RWPE2 (cell line): Measurements from ENCODE around the gene ZNF423.

Experiments used
- ATAC-seq: fragments of 200-7000 bp; cut with Tn5 transposase; 3 replicates; pipeline ENCODE4 v1.9.1; 2021; ENCODE audit warnings: low read depth
- DNase-seq: peaks from one replicate; pipeline ENCODE4 v3.0.0-alpha.2; 2020; ENCODE audit warnings: low spot score
- H3K27ac ChIP-seq: fragments of 450-650 bp; 2 replicates; pipeline ENCODE4 v1.5.1; 2017; ENCODE audit warnings: mild to moderate bottlenecking; ENCODE audit not compliant: poor library complexity, severe bottlenecking
- H3K27me3 ChIP-seq: fragments of 250-450 bp; sonication (Bioruptor Pico); 2 replicates; pipeline ENCODE4 v1.5.1; 2021; ENCODE audit warnings: mild to moderate bottlenecking, moderate library complexity; ENCODE audit not compliant: insufficient read depth, poor library complexity, severe bottlenecking
- H3K36me3 ChIP-seq: fragments of 250-450 bp; sonication (Bioruptor Pico); 2 replicates; pipeline ENCODE4 v1.5.1; 2020; ENCODE audit warnings: low read depth, mild to moderate bottlenecking, moderate library complexity
- H3K4me1 ChIP-seq: fragments of 250-450 bp; sonication (Bioruptor Pico); 2 replicates; pipeline ENCODE4 v1.5.1; 2021; ENCODE audit warnings: mild to moderate bottlenecking, moderate library complexity; ENCODE audit not compliant: insufficient read depth, poor library complexity, severe bottlenecking
- H3K4me3 ChIP-seq: fragments of 250-450 bp; sonication (Bioruptor Pico); 2 replicates; pipeline ENCODE4 v1.5.1; 2021; ENCODE audit warnings: mild to moderate bottlenecking, moderate library complexity; ENCODE audit not compliant: severe bottlenecking
- H3K9me3 ChIP-seq: fragments of 250-450 bp; sonication (Bioruptor Pico); 2 replicates; pipeline ENCODE4 v1.5.1; 2021; ENCODE audit warnings: mild to moderate bottlenecking, moderate library complexity; ENCODE audit not compliant: severe bottlenecking
- TF ChIP-seq, protein P1 (sequence below): fragments of 450-650 bp; IDR thresholded peaks from one replicate; pipeline ENCODE4 v1.5.1; 2017; ENCODE audit warnings: mild to moderate bottlenecking, moderate library complexity; ENCODE audit not compliant: poor library complexity, severe bottlenecking

The ZNF423 gene

DNA sequence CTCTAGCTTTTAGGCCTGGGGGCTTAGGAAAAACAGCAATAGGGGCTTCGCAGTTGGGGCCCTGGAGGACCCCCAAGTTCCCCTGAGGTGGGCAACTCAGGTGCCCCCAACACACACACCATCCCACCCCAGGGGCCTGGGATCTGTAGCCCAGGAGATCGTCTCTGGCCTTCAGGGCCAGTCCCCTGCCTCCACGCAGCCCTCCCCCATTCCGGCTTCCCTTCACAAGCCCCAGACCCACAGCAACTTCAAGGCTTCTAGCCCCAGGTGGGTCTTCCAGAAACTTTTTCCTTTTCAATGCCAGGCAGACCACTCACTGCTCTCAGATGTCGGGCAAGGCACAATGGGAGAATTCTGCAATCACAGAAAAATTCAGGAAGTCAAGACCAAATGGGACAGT, 402.9 kb downstream of the ZNF423 start:
- Histone ChIP-seq H3K9me3 (no peaks in the 10 kb centered on the region), H3K27me3 (peaks cover 15% of the 10 kb centered on the region), H3K27ac (no peak overlapping the region), H3K36me3 (no peaks in the 10 kb centered on the region), H3K4me3 (no peak overlapping the region), H3K4me1 (no peaks in the 10 kb centered on the region)
- ATAC-seq (no peak), DNase-seq (peak; percentile 30)
- TF ChIP-seq, protein P1, sequence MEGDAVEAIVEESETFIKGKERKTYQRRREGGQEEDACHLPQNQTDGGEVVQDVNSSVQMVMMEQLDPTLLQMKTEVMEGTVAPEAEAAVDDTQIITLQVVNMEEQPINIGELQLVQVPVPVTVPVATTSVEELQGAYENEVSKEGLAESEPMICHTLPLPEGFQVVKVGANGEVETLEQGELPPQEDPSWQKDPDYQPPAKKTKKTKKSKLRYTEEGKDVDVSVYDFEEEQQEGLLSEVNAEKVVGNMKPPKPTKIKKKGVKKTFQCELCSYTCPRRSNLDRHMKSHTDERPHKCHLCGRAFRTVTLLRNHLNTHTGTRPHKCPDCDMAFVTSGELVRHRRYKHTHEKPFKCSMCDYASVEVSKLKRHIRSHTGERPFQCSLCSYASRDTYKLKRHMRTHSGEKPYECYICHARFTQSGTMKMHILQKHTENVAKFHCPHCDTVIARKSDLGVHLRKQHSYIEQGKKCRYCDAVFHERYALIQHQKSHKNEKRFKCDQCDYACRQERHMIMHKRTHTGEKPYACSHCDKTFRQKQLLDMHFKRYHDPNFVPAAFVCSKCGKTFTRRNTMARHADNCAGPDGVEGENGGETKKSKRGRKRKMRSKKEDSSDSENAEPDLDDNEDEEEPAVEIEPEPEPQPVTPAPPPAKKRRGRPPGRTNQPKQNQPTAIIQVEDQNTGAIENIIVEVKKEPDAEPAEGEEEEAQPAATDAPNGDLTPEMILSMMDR = no peak

DNA sequence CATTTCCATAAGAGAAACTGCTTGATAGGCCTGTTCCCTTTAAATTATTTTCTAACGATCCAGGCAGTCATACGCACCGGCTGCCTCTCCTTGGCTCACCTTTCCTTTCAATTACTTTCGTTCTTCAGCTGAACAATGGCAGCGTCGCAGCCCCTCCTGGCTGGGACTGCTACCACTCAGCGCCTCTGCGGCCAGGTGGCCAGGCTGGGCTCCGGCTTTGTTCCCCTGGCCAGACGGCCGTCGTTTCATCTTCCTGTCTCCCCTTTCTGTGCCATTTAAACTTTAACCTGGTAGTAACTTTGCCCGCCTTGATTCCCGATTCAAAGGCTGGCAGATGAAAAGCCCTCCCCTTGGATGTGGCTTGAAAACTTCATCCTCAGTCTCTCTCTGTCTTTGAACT, 403.3 kb downstream of the ZNF423 start:
- H3K9me3 ChIP-seq = no peaks in the 10 kb centered on the region
- H3K27me3 ChIP-seq = peaks cover 15% of the 10 kb centered on the region
- H3K4me1 ChIP-seq = no peaks in the 10 kb centered on the region
- H3K36me3 ChIP-seq = no peaks in the 10 kb centered on the region
- TF ChIP-seq, protein P1 = no peak
- H3K27ac ChIP-seq = no peak overlapping the region
- 0 out of 3 replicates have a peak, but pooled peaks have one; percentile 45 for ATAC-seq
- DNase-seq = peak; percentile 22
- no peak overlapping the region for H3K4me3 ChIP-seq

DNA sequence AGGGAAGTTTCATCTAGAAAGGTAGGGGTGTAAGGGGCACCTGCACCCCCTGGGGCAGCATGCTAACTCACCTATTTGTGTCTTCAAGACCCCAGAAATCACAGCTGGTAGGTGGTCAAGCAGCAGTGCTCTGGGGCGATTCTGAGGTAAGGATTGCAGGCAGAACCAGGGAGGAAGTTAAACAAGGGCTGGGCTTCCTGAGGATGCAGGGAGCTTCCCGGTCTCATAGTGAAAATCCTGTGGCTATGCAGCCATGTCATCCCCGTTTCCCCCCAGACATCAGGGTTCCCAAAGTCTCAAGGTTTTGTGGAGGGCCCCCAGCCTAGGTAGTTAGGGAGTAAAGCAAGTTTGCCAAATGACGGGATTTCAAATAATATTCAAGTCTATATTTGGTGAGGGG, 403.8 kb downstream of the ZNF423 start:
- H3K4me1 ChIP-seq = no peaks in the 10 kb centered on the region
- ATAC-seq = no peak
- DNase-seq = peak; percentile 7
- no peaks in the 10 kb centered on the region for H3K9me3 ChIP-seq
- peaks cover 15% of the 10 kb centered on the region for H3K27me3 ChIP-seq
- no peak overlapping the region for H3K4me3 ChIP-seq
- H3K36me3 ChIP-seq = no peaks in the 10 kb centered on the region
- TF ChIP-seq, protein P1 = no peak
- H3K27ac ChIP-seq = no peak overlapping the region

GRCh38 chr16:49446805-49447204, 409.1 kb downstream of the ZNF423 start:
- ATAC-seq (no peak), DNase-seq (no peak)
- no peak overlapping the region for H3K27ac ChIP-seq
- H3K4me3 ChIP-seq = no peak overlapping the region
- H3K4me1 ChIP-seq = no peaks in the 10 kb centered on the region
- peaks cover 22% of the 10 kb centered on the region for H3K27me3 ChIP-seq
- H3K9me3 ChIP-seq = no peaks in the 10 kb centered on the region
- TF ChIP-seq, protein P1 = no peak
- no peaks in the 10 kb centered on the region for H3K36me3 ChIP-seq

GRCh38 chr16:49443576-49443975, 412.3 kb downstream of the ZNF423 start:
- Histone ChIP-seq H3K9me3 (no peaks in the 10 kb centered on the region), H3K27me3 (peaks cover 23% of the 10 kb centered on the region), H3K27ac (no peak overlapping the region), H3K4me3 (no peak overlapping the region), H3K36me3 (no peaks in the 10 kb centered on the region), H3K4me1 (no peaks in the 10 kb centered on the region)
- DNase-seq (no peak), ATAC-seq (no peak)
- TF ChIP-seq, protein P1 = no peak
